IPS DF 4.7 (cell line): Measurements from ENCODE around the gene SPDYE3.
"Not testable (repeated sequence)": the region's sequence is repeated elsewhere in the genome, so short reads cannot be mapped to it uniquely, and the experiment has no call there.

Experiments used
- DNase-seq: peaks from one replicate; pipeline ENCODE4 v3.0.0-alpha.2; 2013; ENCODE audit warnings: low spot score; ENCODE audit errors: extremely low read depth

SPDYE3 gene

GRCh38 chr7:100288258-100288657 is 19.2 kb upstream of the SPDYE3 start:
- not testable (repeated sequence) for DNase-seq

GRCh38 chr7:100292162-100292561 is 15.3 kb upstream of the SPDYE3 start:
- not testable (repeated sequence) for DNase-seq

- DNase-seq = not testable (repeated sequence)
Observed at GRCh38 chr7:100295269-100295668, 12.2 kb upstream of the SPDYE3 start.

- DNase-seq = not testable (repeated sequence)
Observed at GRCh38 chr7:100297852-100298631, 9.5 kb upstream of the SPDYE3 start.

- not testable (repeated sequence) for DNase-seq
Observed at GRCh38 chr7:100298632-100298895, 8.9 kb upstream of the SPDYE3 start.

GRCh38 chr7:100304526-100304925 is 3.0 kb upstream of the SPDYE3 start:
- not testable (repeated sequence) for DNase-seq

- DNase-seq = not testable (repeated sequence)
Observed at GRCh38 chr7:100318329-100318728, 10.8 kb downstream of the SPDYE3 start.

GRCh38 chr7:100321648-100322047 is 14.1 kb downstream of the SPDYE3 start:
- not testable (repeated sequence) for DNase-seq

- DNase-seq = not testable (repeated sequence)
Observed at GRCh38 chr7:100324194-100324593, 16.7 kb downstream of the SPDYE3 start.

GRCh38 chr7:100325671-100326070 is 18.2 kb downstream of the SPDYE3 start:
- not testable (repeated sequence) for DNase-seq

- not testable (repeated sequence) for DNase-seq
Observed at GRCh38 chr7:100326914-100327313, 19.4 kb downstream of the SPDYE3 start.

- DNase-seq = not testable (repeated sequence)
Observed at GRCh38 chr7:100335566-100336466, 28.3 kb downstream of the SPDYE3 start.

- not testable (repeated sequence) for DNase-seq
Observed at GRCh38 chr7:100338083-100338696, 30.7 kb downstream of the SPDYE3 start.

GRCh38 chr7:100341286-100341685 is 33.8 kb downstream of the SPDYE3 start:
- not testable (repeated sequence) for DNase-seq

- DNase-seq = no peak
Observed at GRCh38 chr7:100342765-100343164, 35.3 kb downstream of the SPDYE3 start.

GRCh38 chr7:100344124-100344559 is 36.6 kb downstream of the SPDYE3 start:
- not testable (repeated sequence) for DNase-seq

GRCh38 chr7:100344560-100345287 is 37.2 kb downstream of the SPDYE3 start:
- not testable (repeated sequence) for DNase-seq

GRCh38 chr7:100345288-100345672 is 37.8 kb downstream of the SPDYE3 start:
- DNase-seq = not testable (repeated sequence)

GRCh38 chr7:100346921-100347320 is 39.4 kb downstream of the SPDYE3 start:
- DNase-seq = no peak

- DNase-seq = no peak
Observed at GRCh38 chr7:100348805-100349204, 41.3 kb downstream of the SPDYE3 start.

GRCh38 chr7:100349757-100350156 is 42.3 kb downstream of the SPDYE3 start:
- DNase-seq = no peak
